Measurements from ENCODE around the gene KIAA1210. TPM values are rescaled to one million over a fixed set of nuclear protein-coding genes. Genes with fewer than 3 reads are reported as not detected.

Gene KIAA1210
- not detected in 2 replicates for total RNA-seq

GRCh38 chrX:119127650-119128049 is at the start of gene KIAA1210:
TSS of gene KIAA1210 (minus strand) at chrX:119127812. CDS start at chrX:119123642, 4,170 bp downstream.

GRCh38 chrX:119072744-119073143 is 54.9 kb downstream of the KIAA1210 start, which contains the start of gene CT47C1:
TSS of gene CT47C1 (plus strand) at chrX:119072993. CDS start at chrX:119073226, 233 bp downstream.

Other genes starting within 250 kb of the KIAA1210 start
- 0.50 and 1.8 TPM in 2 replicates for gene LONRF3, start 153.2 kb downstream of the KIAA1210 start, total RNA-seq
- not detected in 2 replicates for gene CT47C1, start 54.8 kb downstream of the KIAA1210 start, total RNA-seq
- gene PGRMC1, start 108.5 kb upstream of the KIAA1210 start, total RNA-seq, result 143 and 150 TPM in 2 replicates